Caki2 (cell line): ENCODE results near the gene AVL9. TPM values are rescaled to one million over a fixed set of nuclear protein-coding genes. Genes with fewer than 3 reads are reported as not detected.

Experiments used
- DNase-seq: peaks from one replicate; pipeline ENCODE4 v3.0.0-alpha.2; 2015; ENCODE audit warnings: low read depth
- in situ Hi-C: cut with HindIII; loops from 2 replicates; pipeline ENCODE4 v1.10.0; 2016; ENCODE audit warnings: low sequenced_read_pairs, low pct_unique_long_range_greater_than_20kb, mixed read lengths
- total RNA-seq: library from RNA; depleted of rRNA; stranded (reverse); fragments of >200 nt; shearing (Covaris generic); gene quantifications from 2 replicates; pipeline ENCODE4 v1.2.3, GENCODE V29; 2014; ENCODE audit warnings: low replicate concordance

The AVL9 gene
- total RNA-seq, 1 experiment from 2014 or later = 28.1 TPM

DNA sequence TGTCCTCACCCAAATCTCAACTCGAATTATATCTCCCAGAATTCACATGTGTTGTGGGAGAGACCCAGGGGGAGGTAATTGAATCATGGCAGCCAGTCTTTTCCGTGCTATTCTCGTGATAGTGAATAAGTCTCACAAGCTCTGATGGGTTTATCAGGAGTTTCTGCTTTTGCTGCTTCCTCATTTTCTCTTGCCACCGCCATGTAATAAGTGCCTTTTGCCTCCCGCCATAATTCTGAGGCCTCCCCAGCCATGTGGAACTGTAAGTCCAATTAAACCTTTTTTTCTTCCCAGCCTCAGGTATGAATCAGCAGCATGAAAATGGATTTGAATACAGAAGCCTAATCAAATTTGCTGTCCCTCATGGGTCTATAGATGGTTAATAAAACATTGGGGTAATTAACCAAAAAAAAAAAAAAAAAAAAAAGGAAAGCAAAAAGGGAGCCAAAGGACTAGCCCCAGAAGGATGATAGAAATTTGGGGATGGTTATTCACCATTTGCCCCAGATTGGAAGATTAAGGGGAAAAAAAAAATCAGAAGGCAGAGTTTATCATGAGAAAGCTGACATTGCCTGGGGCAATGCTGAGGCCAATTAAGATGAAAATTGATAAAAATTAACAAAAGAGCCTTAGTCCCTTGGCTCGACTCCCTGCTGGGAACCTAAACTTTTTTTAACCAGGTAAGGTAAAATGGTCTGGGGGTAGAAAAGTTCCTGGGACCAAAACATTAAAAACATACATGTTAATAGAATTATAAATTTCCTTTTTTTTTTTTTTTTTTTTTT, 27.6 kb downstream of the AVL9 start:
- in situ Hi-C loops = no loop called here
- DNase-seq = no peak

DNA sequence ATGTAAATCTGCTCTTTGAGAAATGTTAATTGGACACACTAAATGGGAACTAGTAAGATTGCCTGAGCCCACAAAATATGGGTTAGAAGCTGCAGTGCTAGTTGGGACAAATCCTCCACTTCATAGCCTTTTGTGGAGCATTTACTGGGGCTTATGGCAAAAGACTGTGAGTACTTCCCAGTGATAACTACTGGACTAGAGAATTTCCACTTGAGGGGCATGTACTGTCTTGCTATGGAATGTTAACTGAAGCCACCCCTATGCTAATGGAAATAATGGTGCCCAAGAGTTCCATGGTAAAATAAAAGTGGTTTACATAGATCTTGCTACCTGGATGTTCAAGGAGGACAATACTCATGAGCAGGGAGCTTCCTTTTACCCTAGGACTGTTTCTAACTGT, 29.3 kb downstream of the AVL9 start:
- no peak for DNase-seq
- in situ Hi-C loops = no loop called here

DNA sequence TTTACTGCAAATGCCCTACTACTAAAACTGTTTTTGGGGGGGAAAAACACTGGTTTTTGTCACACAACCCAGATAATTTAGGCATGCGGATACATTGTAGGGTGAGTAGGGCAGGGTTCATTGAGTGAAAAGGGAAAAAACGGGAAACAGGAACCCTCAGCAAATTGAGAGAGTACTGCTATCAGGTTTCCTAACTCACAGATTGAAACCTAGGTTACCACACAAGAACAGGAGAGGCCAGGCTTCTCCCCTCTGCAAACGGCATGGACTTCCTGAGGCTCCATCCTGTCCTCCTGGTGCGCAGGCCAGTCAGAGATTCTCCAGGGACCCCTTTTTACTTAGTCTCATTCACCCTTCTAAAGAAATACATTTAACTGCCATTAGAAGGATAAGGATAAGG, 30.6 kb downstream of the AVL9 start:
- in situ Hi-C loops = no loop called here
- DNase-seq = no peak

DNA sequence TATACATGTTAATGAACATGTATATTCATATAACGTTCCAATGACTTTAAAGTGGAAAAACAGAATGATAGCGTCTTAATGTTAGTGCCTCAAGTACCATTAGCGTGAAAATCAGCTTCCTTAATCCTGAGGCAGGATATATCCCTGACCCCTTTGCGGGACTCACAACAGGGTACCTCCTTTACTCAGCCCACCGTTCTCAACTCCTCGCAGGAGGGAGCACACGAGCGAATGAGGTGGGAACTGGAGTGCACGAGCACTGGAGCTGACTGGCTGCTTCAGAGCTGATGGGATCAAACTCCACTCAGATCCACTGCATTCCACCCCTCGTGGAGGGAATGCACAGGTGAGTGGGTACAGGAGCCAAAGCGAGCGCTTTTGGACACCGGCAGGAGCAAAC, 36.1 kb downstream of the AVL9 start:
- no peak for DNase-seq
- in situ Hi-C loops = no loop called here

DNA sequence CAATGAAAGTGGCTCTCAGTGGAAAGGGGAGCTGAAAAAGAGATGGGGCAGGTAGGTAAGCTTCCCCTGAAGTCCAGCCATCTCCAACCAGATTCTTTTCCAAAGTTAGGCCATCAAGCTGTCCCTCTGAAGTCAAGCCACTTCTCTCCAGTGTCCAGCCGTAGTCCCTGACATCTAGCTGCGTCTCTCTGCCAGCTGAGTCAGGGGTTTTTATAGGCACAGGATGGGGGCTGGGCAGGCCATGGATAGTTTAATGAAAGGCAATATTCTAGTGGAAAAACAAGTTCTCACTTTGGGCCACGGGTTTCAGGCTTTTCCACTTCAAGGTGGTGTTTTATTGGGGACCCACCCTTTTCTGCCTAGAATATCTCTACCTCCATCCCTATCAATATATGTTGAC, 36.8 kb downstream of the AVL9 start:
- DNase-seq = no peak
- in situ Hi-C loops = no loop called here

DNA sequence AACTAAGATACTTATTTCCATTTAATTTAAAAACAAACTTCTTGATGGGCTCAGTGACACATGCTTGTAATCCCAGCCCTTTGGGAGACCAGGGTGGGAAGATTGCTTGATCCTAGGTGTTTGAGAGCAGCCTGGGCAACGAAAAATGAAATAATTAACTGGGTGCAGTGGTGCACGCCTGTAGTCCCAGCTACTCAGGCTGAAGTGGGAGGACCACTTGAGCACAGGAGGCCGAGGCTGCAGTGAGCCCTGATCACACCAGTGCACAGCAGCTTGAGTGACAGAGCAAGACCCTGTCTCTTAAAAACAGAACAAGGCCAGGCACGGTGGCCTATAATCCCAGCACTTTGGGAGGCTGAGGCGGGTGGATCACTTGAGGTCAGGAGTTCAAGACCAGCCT, 37.4 kb downstream of the AVL9 start:
- DNase-seq = peak; percentile 17
- in situ Hi-C loops = no loop called here

DNA sequence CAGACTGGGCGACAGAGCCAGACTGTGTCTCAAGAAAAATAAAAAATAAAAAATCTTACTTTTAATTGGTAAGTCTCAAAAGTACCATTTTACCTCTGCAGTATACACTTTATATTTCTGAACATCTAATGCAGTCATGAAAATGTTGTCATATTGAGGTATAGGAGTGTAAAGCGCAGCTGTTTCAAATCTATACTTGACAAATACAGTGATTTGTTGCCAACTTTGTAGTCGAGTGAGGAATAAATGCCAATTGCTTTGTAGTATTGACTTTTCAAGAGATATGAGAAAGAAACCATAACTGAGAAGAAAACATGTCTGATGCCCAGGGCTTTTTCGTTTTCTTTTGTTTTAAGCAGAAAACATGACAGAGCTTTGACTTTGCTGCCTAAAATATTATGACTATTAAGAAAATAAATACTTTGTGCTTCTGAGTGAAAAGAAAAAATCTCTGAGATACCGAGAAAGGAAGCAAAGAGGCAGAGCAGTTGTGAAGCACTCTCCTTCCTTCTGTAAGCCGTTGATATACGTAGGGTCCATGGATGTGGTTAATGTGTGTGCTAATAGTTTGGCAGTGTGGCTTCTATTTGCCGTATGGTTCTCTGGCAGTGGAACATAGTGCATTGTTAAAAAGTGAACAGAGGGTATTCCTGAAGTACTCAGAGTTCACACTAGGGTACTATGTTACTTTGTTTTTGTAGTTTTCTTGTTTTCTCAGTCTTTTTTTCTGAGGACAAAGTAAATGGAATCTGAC, 38.2 kb downstream of the AVL9 start:
- in situ Hi-C loops = no loop called here
- DNase-seq = no peak

DNA sequence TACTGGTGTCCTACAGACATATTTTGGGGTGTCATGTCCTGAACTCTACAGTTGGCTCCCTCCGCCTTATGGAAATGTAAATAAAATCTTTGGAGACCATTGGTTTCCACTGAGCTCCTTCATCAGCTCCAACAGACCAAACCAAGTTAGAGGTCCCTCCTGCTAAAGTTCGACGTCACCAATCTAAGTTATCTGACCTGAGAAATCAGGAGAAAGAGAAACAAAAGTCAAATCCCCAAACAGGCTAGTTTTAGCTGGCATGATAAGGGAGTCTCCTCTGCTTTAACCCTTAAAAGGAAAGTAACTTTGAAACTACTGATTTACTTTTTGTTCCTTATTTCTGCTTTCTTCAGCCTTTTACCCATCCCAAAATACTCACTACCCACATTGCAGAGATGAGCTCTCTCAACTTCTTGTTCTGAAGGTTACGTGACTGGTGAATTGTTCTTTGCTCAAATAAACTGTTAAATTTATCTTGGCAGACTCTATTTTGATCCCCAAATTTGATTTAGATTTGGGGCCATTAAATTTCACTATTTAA, 39.9 kb downstream of the AVL9 start:
- in situ Hi-C loops = no loop called here
- DNase-seq = no peak

DNA sequence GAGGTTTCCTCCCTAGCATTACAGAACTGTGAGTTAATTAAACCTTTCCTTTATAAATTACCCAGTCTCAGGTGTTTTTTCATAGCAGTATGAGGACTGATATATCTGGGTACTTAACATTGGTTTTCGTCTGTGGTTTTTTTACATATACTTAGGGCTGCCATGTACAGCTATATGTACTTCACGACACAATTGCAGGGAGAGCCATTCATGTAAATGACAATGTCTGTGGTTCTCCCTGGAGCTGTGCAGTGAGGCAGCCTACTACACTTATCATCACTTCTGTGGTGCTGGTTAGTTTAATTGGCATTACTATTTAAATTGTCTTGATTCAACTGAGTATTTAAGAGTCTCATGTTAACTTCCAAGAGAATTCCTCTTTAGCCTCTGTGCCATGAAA, 40.7 kb downstream of the AVL9 start:
- in situ Hi-C loops = no loop called here
- DNase-seq = no peak

DNA sequence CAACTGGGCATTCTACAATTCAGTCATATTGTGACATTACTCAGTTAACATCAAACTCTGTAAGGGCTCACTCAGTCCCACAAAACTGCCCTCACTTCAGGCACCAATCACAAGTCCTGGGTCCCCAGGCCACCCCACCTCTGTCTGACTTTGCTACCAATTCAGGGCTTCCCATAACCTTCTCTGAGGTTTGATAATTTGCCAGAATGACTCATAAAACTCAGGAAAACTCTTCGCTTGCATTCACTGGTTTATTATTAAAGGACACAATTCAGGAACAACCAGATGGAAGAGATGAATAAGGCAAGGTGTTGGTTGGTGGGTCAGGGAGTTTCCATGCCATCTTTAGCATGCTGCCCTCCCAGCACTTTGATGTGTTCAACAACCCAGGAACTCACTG, 41.3 kb downstream of the AVL9 start:
- in situ Hi-C loops = no loop called here
- DNase-seq = peak; percentile 80

DNA sequence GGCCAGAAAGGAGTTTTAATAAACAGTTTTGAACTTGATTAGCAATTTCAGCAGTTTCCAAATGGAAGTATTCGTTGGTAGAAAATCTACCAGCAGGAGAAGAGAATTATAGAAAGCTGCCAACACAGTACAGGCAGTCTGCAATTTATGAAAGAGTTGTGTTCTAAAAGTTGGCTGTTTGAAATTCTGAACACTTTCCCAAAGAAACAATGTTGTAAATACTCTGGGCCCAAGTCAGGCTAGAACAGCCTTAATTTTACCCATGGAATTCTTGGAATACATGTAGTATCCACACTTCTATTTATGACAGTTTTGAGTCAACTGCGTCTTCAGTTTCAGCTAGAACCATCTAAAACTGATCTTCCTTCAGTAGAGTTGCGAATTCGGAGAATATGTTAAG, 42.5 kb downstream of the AVL9 start:
- DNase-seq = no peak
- in situ Hi-C loops = no loop called here

DNA sequence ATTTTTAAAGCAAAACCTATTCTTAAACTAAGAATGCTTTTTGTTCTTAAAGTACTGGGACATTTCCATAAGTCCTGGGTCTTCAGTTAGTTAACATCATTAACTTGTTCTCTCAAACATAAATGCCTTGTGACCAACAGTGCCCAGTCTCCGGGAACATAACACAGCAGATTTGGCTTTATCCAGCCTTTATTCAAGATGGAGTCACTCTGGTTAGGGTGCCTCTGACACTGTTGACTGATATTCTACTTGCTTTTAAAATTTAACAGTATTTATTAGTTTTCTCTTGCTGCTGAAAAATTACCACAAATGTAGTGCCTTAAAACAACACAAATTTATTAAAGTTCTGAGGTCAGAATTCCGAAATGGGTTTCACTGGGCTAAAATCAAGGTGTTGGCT, 44.1 kb downstream of the AVL9 start:
- in situ Hi-C loops = no loop called here
- no peak for DNase-seq

DNA sequence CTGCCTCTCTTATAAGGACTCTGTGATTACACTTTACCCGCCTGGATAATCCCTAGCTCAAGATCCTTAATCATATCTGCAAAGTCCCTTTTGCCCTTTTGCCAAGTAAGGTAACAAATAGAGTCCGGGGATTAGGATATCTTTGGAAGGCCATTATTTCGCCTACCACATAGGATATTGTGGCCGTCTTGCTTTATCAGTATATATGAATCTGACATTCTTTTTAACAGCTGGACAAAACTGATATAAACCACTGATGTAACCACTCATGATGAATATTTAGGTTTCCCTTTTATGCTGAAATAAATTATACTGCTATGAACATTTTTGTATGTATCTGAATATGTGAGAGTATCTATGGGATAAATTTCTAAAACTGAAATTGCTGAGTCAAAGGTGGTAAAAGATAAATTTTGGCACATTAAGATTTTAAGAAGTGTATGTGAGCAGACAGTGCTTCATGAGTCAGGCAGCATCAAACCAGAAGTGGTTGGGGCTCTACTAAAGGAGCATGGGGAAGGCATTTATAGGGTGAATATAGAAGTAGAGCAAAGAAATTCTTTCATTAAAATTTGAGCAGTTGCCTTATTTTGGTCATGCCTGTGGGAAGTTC, 44.7 kb downstream of the AVL9 start:
- no peak for DNase-seq
- in situ Hi-C loops = no loop called here

DNA sequence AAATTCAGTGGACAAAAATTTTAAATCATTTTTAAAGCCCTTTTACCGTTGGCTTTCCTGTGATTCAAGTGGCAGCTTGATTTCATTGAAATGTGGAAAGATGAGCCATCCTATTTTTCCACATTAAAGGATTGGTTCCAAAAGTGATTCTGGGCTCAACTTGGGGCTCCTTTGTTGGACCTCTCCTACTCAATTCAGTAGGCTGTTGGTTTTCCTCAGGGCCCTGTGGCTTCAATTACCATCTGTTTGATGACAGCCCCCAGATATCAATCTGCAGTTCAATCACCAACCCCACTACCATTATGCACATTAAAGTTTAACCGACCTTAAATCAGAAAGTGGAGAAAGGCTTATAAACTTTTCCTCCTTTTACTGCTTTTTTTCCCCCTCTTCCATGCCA, 47.3 kb downstream of the AVL9 start:
- in situ Hi-C loops = no loop called here
- DNase-seq = no peak

DNA sequence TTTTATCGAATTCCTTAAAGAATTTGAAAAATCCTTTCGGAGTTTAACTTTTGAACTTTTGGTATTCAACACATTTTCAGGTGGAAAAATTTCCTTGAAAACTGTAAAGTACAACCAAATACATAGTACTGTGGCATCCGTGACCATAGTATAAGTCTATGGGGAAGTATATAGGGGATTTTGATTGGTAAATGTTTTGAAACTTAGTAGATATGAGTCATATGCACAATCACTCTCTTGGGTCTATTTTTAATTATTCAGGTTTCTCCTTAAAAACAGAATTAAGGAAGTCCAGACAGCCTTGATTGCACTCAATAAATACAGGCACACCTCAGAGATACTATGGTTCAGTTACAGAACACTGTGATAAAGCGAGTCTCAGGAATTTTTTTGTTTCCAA, 64.2 kb downstream of the AVL9 start:
- no peak for DNase-seq
- in situ Hi-C loops = no loop called here

DNA sequence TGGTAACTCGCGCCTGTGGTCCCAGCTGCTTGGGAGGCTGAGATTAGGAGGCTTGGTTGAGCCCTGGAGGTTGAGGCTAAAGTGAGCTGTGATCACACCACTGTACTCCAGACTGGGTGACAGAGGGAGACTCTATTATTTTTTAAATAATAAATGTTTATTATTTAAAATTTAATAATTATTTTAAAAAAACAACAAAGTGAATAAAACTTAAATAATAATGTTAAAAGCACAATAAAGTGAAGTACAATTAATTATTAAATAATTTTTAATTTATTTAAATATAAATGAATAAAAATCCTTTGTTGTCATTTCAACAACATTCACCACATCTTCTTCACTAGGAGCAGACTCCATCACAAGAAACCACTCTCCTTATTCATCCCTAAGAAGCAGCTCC, 64.8 kb downstream of the AVL9 start:
- no peak for DNase-seq
- in situ Hi-C loops = no loop called here

DNA sequence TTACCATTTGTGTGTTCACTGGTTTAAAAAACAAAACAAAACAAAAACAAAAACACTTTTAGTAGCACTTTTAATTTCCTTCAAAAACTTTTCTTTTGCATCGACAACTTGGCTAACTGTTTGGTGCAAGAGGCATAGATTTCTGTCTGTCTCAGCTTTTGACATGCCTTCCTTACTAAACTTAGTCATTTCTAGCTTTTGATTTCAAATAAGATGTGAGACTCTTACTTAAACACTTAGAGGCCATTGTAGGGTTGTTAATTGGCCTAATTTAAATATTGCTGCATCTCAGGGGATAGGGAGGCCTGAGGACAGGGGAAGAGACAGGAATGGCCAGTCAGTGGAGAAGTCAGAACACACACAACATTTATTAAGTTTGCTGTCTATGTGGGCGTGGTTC, 66.3 kb downstream of the AVL9 start:
- in situ Hi-C loops = no loop called here
- no peak for DNase-seq

DNA sequence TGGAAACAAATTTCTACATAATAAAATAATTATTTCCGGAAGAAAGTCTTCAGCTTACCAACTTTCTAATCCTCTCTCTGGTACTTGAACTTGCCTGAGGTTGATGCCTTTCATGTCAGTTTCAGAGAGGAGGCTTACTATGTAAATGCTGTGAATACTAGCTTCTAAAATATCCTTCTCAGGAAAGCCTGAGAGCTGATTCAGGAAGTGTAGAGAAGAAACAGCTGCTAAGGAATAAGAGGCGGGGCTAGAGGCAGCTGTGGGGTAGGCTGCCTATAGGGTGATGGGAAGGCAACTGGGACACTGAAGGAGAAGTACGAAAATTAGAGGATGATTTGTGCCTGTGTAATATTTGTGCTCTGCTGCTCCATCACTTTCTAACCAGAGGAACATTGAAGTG, 69.3 kb downstream of the AVL9 start:
- in situ Hi-C loops = no loop called here
- no peak for DNase-seq
